HEK293T (cell line): ENCODE data around the gene PRRT2.
"Not testable (repeated sequence)": the region's sequence is repeated elsewhere in the genome, so short reads cannot be mapped to it uniquely, and the experiment has no call there.

ENCODE experiments used
- ARNT ChIP-seq: fragments of 450-650 bp; IDR thresholded peaks from 2 replicates; pipeline ENCODE4 v1.6.1; 2017; ENCODE audit warnings: mild to moderate bottlenecking
- BHLHE40 ChIP-seq: fragments of 450-650 bp; IDR thresholded peaks from 2 replicates; pipeline ENCODE4 v1.6.1; 2016; ENCODE audit warnings: mild to moderate bottlenecking, moderate library complexity, borderline replicate concordance
- CTBP1 ChIP-seq: fragments of 450-650 bp; IDR thresholded peaks from 2 replicates; pipeline ENCODE4 v1.6.1; 2016; ENCODE audit warnings: borderline replicate concordance
- FOXA1 ChIP-seq: fragments of 450-650 bp; IDR thresholded peaks from 2 replicates; pipeline ENCODE4 v1.6.1; 2016; ENCODE audit warnings: mild to moderate bottlenecking
- FOXK2 ChIP-seq: fragments of 450-650 bp; IDR thresholded peaks from 2 replicates; pipeline ENCODE4 v1.6.1; 2016; ENCODE audit warnings: mild to moderate bottlenecking
- FOXM1 ChIP-seq: fragments of 450-650 bp; IDR thresholded peaks from 2 replicates; pipeline ENCODE4 v1.6.1; 2017; ENCODE audit warnings: mild to moderate bottlenecking, borderline replicate concordance
- L3MBTL2 ChIP-seq: fragments of 450-650 bp; conservative IDR thresholded peaks from 2 replicates; pipeline ENCODE4 v1.6.1; 2016; ENCODE audit warnings: mild to moderate bottlenecking
- SP1 ChIP-seq: fragments of 450-650 bp; IDR thresholded peaks from 2 replicates; pipeline ENCODE4 v1.6.1; 2017
- SUZ12 ChIP-seq: fragments of 450-650 bp; IDR thresholded peaks from 2 replicates; pipeline ENCODE4 v1.6.1; 2016; ENCODE audit warnings: mild to moderate bottlenecking
- TARDBP ChIP-seq: fragments of 450-650 bp; IDR thresholded peaks from 2 replicates; pipeline ENCODE4 v1.6.1; 2016
- ZNF384 ChIP-seq: fragments of 450-650 bp; IDR thresholded peaks from 2 replicates; pipeline ENCODE4 v1.6.1; 2016

- TF ChIP-seq TARDBP, SP1, ARNT, FOXM1, L3MBTL2, FOXA1, FOXK2, CTBP1, SUZ12, BHLHE40: not testable (repeated sequence)
- TF ChIP-seq ZNF384: 0 out of 2 replicates have a peak, but pooled peaks have one; percentile 26
These were observed 39.7 kb upstream of the PRRT2 start for GRCh38 chr16:29772330-29772729.
